Measurements from ENCODE around the gene VSTM2A.

DNA sequence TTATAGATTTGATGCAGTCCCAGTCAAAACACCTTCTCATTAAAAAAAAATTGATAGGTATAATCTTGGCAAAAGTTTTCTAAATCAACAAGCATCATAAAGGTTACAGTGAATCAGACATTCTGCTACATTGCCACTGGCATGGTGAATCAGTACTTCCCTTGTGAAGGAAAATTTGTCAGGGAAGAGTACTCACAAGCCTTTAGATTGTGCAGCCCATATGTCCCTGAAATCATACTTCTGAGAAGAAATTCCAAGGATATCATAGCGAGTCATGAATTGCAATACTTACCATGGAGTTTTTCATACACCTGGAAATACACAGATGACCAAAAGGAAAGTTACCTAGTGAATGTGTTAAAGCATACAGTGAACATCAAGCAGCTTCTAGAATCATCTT, 17.2 kb downstream of the VSTM2A start:
- no peak for TF ChIP-seq CTCF (IDR thresholded peaks at IDR 0.05; ENCODE audit: poor library complexity, severe bottlenecking)
- TF ChIP-seq EZH2 (IDR thresholded peaks at IDR 0.05; ENCODE audit: borderline replicate concordance, insufficient read depth, low read length, poor library complexity, severe bottlenecking): no peak
- TF ChIP-seq RAD21 (conservative IDR thresholded peaks at IDR 0.05): no peak
- no peak for TF ChIP-seq EP300 (conservative IDR thresholded peaks at IDR 0.05; ENCODE audit: poor library complexity, severe bottlenecking)
- TF ChIP-seq MXI1 (conservative IDR thresholded peaks at IDR 0.05; ENCODE audit: poor library complexity, severe bottlenecking): no peak
